Keratinocyte (primary cell): ENCODE data around the gene INSR. TPM values are rescaled to one million over a fixed set of nuclear protein-coding genes. Genes with fewer than 3 reads are reported as not detected.

Experiments
- DNase-seq: peaks from one replicate; pipeline ENCODE4 v3.0.0-alpha.2; 2011; ENCODE audit warnings: low read depth, missing footprints, low spot score
- FAIRE-seq: peaks from 2 replicates; lab custom pipeline; 2011; peaks lifted over from hg19 to GRCh38; lab: Jason Lieb, UNC
- H2AFZ ChIP-seq: 2 replicates; pipeline ENCODE4 v1.6.0; 2012; ENCODE audit warnings: low read length, control low read depth, inconsistent platforms; ENCODE audit not compliant: control insufficient read depth
- H3K27ac ChIP-seq: 2 replicates; pipeline ENCODE4 v1.5.1; 2011; ENCODE audit warnings: low read length; ENCODE audit not compliant: control insufficient read depth, insufficient read depth
- H3K27me3 ChIP-seq: 3 replicates; pipeline ENCODE4 v1.6.0; 2011; ENCODE audit warnings: low read length; ENCODE audit not compliant: control insufficient read depth, insufficient read depth; ENCODE audit errors: extremely low read depth
- H3K36me3 ChIP-seq, 2 experiments: 2 replicates in 1 of 2; 3 replicates in 1 of 2; pipeline ENCODE4 v1.5.1; 2011; ENCODE audit warnings: low read length in 2 of 2, mild to moderate bottlenecking in 1 of 2; ENCODE audit not compliant: control insufficient read depth in 2 of 2, insufficient read depth in 2 of 2; ENCODE audit errors: extremely low read depth in 1 of 2
- H3K4me1 ChIP-seq: 3 replicates; pipeline ENCODE4 v1.5.1; 2011; ENCODE audit warnings: low read length; ENCODE audit not compliant: control insufficient read depth, insufficient read depth; ENCODE audit errors: extremely low read depth
- H3K4me2 ChIP-seq: 3 replicates; pipeline ENCODE4 v1.6.0; 2011; ENCODE audit warnings: low read depth, low read length; ENCODE audit not compliant: control insufficient read depth, insufficient read depth; ENCODE audit errors: extremely low read depth
- H3K4me3 ChIP-seq, 3 experiments: fragments of 200-600 bp in 1 of 3; sonication (generic) in 1 of 3; 2 replicates in 2 of 3; 3 replicates in 1 of 3; pipeline ENCODE4 v1.5.1; 2011 to 2016; ENCODE audit warnings: low read length in 3 of 3, mild to moderate bottlenecking in 3 of 3, control low read depth in 2 of 3, inconsistent platforms in 1 of 3, low read depth in 1 of 3, mixed read lengths in 1 of 3, mixed run types in 1 of 3, moderate library complexity in 1 of 3; ENCODE audit not compliant: control insufficient read depth in 2 of 3, insufficient read depth in 2 of 3; ENCODE audit errors: extremely low read depth in 1 of 3
- H3K79me2 ChIP-seq: 2 replicates; pipeline ENCODE4 v1.6.0; 2012; ENCODE audit warnings: low read length; ENCODE audit not compliant: control insufficient read depth, insufficient read depth
- H3K9ac ChIP-seq: 3 replicates; pipeline ENCODE4 v1.6.0; 2011; ENCODE audit warnings: low read length; ENCODE audit not compliant: control insufficient read depth, insufficient read depth; ENCODE audit errors: extremely low read depth
- H3K9me1 ChIP-seq: 3 replicates; pipeline ENCODE4 v1.6.0; 2011; ENCODE audit warnings: low read length; ENCODE audit not compliant: control insufficient read depth, insufficient read depth; ENCODE audit errors: extremely low read depth
- H3K9me3 ChIP-seq: 2 replicates; pipeline ENCODE4 v1.5.1; 2012; ENCODE audit warnings: low read depth, low read length; ENCODE audit not compliant: control insufficient read depth
- H4K20me1 ChIP-seq: 3 replicates; pipeline ENCODE4 v1.6.0; 2011; ENCODE audit warnings: low read length; ENCODE audit not compliant: control insufficient read depth, insufficient read depth; ENCODE audit errors: extremely low read depth
- CTCF ChIP-seq, 3 experiments: IDR thresholded peaks in 1 of 3; conservative IDR thresholded peaks in 1 of 3; optimal IDR thresholded peaks in 1 of 3; 2 replicates in 2 of 3; 3 replicates in 1 of 3; pipeline versions ENCODE3 to v1.5.1; 2011; ENCODE audit warnings: low read length in 3 of 3, mild to moderate bottlenecking in 3 of 3, moderate library complexity in 2 of 3, control low read depth in 1 of 3, inconsistent platforms in 1 of 3; ENCODE audit not compliant: insufficient read depth in 2 of 3; ENCODE audit errors: extremely low read depth in 1 of 3
- EZH2 ChIP-seq: IDR thresholded peaks from one replicate; pipeline ENCODE4 v1.6.1; 2012; ENCODE audit warnings: inconsistent platforms, mild to moderate bottlenecking, low read length, moderate library complexity
- dilution Hi-C: fragments of 300-500 bp; cut with MboI; formaldehyde crosslinking; loops from one replicate; pipeline ENCODE4 v1.7.0; 2020; ENCODE audit warnings: low sequenced_read_pairs; ENCODE audit not compliant: extremely low pct_ligation_motif_present
- polyA plus RNA-seq, 5 experiments: library from polyadenylated mRNA; depleted of rRNA in 3 of 5; stranded (reverse) in 3 of 5; stranded (forward) in 1 of 5; unstranded in 1 of 5; fragments of >200 nt; gene quantifications; 1 replicate in 1 of 5; 2 replicates in 3 of 5; 3 replicates in 1 of 5; pipeline versions ENCODE4 v1.2.1 to v1.2.3, GENCODE V29; 2011 to 2012; ENCODE audit warnings: missing spikeins in 2 of 5, low read depth in 1 of 5, low replicate concordance in 1 of 5

INSR gene
- polyA plus RNA-seq, 1 donor (not counting 4 experiments of a cell fraction or from before 2014, with no cell fraction given) = 1.2 TPM

- Histone ChIP-seq H3K36me3 (no peaks in the 10 kb centered on the region), H3K9me3 (no peaks in the 10 kb centered on the region), H3K27me3 (no peaks in the 10 kb centered on the region), H3K4me2 (no peak overlapping the region), H3K9ac (no peak overlapping the region), H2AFZ (no peak overlapping the region), H4K20me1 (no peaks in the 10 kb centered on the region), H3K4me3 (no peak overlapping the region), H3K9me1 (no peaks in the 10 kb centered on the region), H3K27ac (no peak overlapping the region), H3K4me1 (no peaks in the 10 kb centered on the region), H3K79me2 (no peaks in the 10 kb centered on the region)
- DNase-seq (no peak), FAIRE-seq (no peak)
- TF ChIP-seq CTCF (optimal IDR thresholded peaks at IDR 0.05 in 1 of 3, IDR thresholded peaks at IDR 0.05 in 1 of 3, conservative IDR thresholded peaks at IDR 0.05 in 1 of 3; ENCODE audit: extremely low read depth in 1 of 3, insufficient read depth in 2 of 3, low read length in 3 of 3) (no peak), EZH2 (no peak)
- dilution Hi-C loops = no loop called here
Measured at GRCh38 chr19:7272856-7273578, 21.2 kb downstream of the INSR start.

GRCh38 chr19:7268705-7269098, 25.5 kb downstream of the INSR start:
- FAIRE-seq = no peak
- Histone ChIP-seq H3K9ac (no peak overlapping the region), H2AFZ (no peak overlapping the region), H3K27me3 (no peaks in the 10 kb centered on the region), H3K4me3 (no peak overlapping the region), H3K9me3 (no peaks in the 10 kb centered on the region), H4K20me1 (no peaks in the 10 kb centered on the region), H3K36me3 (no peaks in the 10 kb centered on the region), H3K79me2 (no peaks in the 10 kb centered on the region), H3K27ac (no peak overlapping the region), H3K4me1 (no peaks in the 10 kb centered on the region), H3K4me2 (no peak overlapping the region), H3K9me1 (no peaks in the 10 kb centered on the region)
- no peak for DNase-seq
- TF ChIP-seq CTCF (optimal IDR thresholded peaks at IDR 0.05 in 1 of 3, IDR thresholded peaks at IDR 0.05 in 1 of 3, conservative IDR thresholded peaks at IDR 0.05 in 1 of 3; ENCODE audit: extremely low read depth in 1 of 3, insufficient read depth in 2 of 3, low read length in 3 of 3) = no peak
- no peak for TF ChIP-seq EZH2
- dilution Hi-C loops = loop anchor here (10.0 kb wide), 1 partner anchor 66 kb away; no protein-coding TSS in a partner anchor
